ENCODE data around the gene TMEM181. TPM values are rescaled to one million over a fixed set of nuclear protein-coding genes. Genes with fewer than 3 reads are reported as not detected.

The TMEM181 gene
- total RNA-seq, 2 donors from 2014 or later = 33.2 to 57.4 TPM

- intact Hi-C loops (cut with DNase I) = no loop called here
- DNase-seq = peak; percentile 12
- Histone ChIP-seq H3K4me1 (peaks cover 3% of the 10 kb centered on the region), H3K27me3 (no peaks in the 10 kb centered on the region), H3K9me3 (no peaks in the 10 kb centered on the region), H3K4me3 (no peak overlapping the region), H3K9ac (ENCODE audit: low read depth in 2 of 2, low read length in 2 of 2) (no peak overlapping the region), H3K36me3 (no peaks in the 10 kb centered on the region), H3K27ac (no peak overlapping the region)
- TF ChIP-seq CTCF (IDR thresholded peaks at IDR 0.05) = no peak
Observed at GRCh38 chr6:158635427-158636073, 75.7 kb downstream of the TMEM181 start.

GRCh38 chr6:158636778-158637177 is 76.9 kb downstream of the TMEM181 start:
- no peak overlapping the region for H3K9ac ChIP-seq (ENCODE audit: low read depth in 2 of 2, low read length in 2 of 2)
- no peak overlapping the region for H3K27ac ChIP-seq
- intact Hi-C loops (cut with DNase I) = no loop called here
- H3K9me3 ChIP-seq = no peaks in the 10 kb centered on the region
- H3K27me3 ChIP-seq = no peaks in the 10 kb centered on the region
- DNase-seq = no peak
- no peak for TF ChIP-seq CTCF (IDR thresholded peaks at IDR 0.05)
- H3K36me3 ChIP-seq = no peaks in the 10 kb centered on the region
- no peaks in the 10 kb centered on the region for H3K4me1 ChIP-seq
- no peak overlapping the region for H3K4me3 ChIP-seq

GRCh38 chr6:158638324-158638854 is 78.5 kb downstream of the TMEM181 start:
- no peak for TF ChIP-seq CTCF (IDR thresholded peaks at IDR 0.05)
- H3K27ac ChIP-seq = no peak overlapping the region
- intact Hi-C loops (cut with DNase I) = no loop called here
- H3K36me3 ChIP-seq = no peaks in the 10 kb centered on the region
- H3K9me3 ChIP-seq = no peaks in the 10 kb centered on the region
- DNase-seq = no peak
- H3K4me3 ChIP-seq = no peak overlapping the region
- no peaks in the 10 kb centered on the region for H3K27me3 ChIP-seq
- H3K9ac ChIP-seq (ENCODE audit: low read depth in 2 of 2, low read length in 2 of 2) = no peak overlapping the region
- H3K4me1 ChIP-seq = peaks cover 8% of the 10 kb centered on the region

GRCh38 chr6:158639056-158639455 is 79.2 kb downstream of the TMEM181 start:
- Histone ChIP-seq H3K9ac (ENCODE audit: low read depth in 2 of 2, low read length in 2 of 2) (no peak overlapping the region), H3K4me1 (peaks cover 11% of the 10 kb centered on the region), H3K36me3 (no peaks in the 10 kb centered on the region), H3K27me3 (no peaks in the 10 kb centered on the region), H3K9me3 (no peaks in the 10 kb centered on the region), H3K4me3 (no peak overlapping the region), H3K27ac (no peak overlapping the region)
- intact Hi-C loops (cut with DNase I) = no loop called here
- DNase-seq = no peak
- no peak for TF ChIP-seq CTCF (IDR thresholded peaks at IDR 0.05)

- peaks cover 15% of the 10 kb centered on the region for H3K4me1 ChIP-seq
- no peak for TF ChIP-seq CTCF (IDR thresholded peaks at IDR 0.05)
Observed at GRCh38 chr6:158640519-158640918, 80.6 kb downstream of the TMEM181 start.

More at GRCh38 chr6:158640519-158640918, 80.6 kb downstream of the TMEM181 start:
- intact Hi-C loops (cut with DNase I) = no loop called here
- Histone ChIP-seq H3K36me3 (no peaks in the 10 kb centered on the region), H3K27me3 (no peaks in the 10 kb centered on the region), H3K9me3 (no peaks in the 10 kb centered on the region), H3K27ac (no peak overlapping the region), H3K9ac (ENCODE audit: low read depth in 2 of 2, low read length in 2 of 2) (no peak overlapping the region), H3K4me3 (no peak overlapping the region)
- peak; percentile 12 for DNase-seq

All from colonic mucosa (tissue), 4 donors.